ENCODE data around the gene GIT2. TPM values are rescaled to one million over a fixed set of nuclear protein-coding genes. Genes with fewer than 3 reads are reported as not detected.
A peak's percentile ranks its signal among the peaks of the same experiment; 100 is the strongest.

The GIT2 gene
- total and polyA plus RNA-seq, 10 donors: 26.5 to 169 (median 121) TPM

- H3K36me3 ChIP-seq: peaks cover 4 to 100% (median 80%) of the 10 kb centered on the region in 6 donors
- no peak for DNase-seq
- peak overlapping the region in 4 of 8 donors; percentile 53 to 72 (median 58) for H3K27ac ChIP-seq
- H3K4me3 ChIP-seq: no peak overlapping the region
- no peak for TF ChIP-seq POLR2AphosphoS5 (IDR thresholded peaks at IDR 0.05)
- no peak for TF ChIP-seq CTCF (IDR thresholded peaks at IDR 0.05 in 8 of 11, conservative IDR thresholded peaks at IDR 0.05 in 3 of 11)
- no peak for TF ChIP-seq POLR2A (IDR thresholded peaks at IDR 0.05)
- WGBS, 5 donors: 92 to 98% (median 97%) methylated on average over 8 of the region's 8 CpGs
- intact Hi-C loops (cut with DNase I; ENCODE audit: low total_unique reads): no loop called here
- H3K9me3 ChIP-seq: no peaks in the 10 kb centered on the region
- H3K4me1 ChIP-seq: peaks cover 3 to 35% (median 23%) of the 10 kb centered on the region in 6 donors
- no peaks in the 10 kb centered on the region for H3K27me3 ChIP-seq (replicated peaks in 1 of 7)
Measured at GRCh38 chr12:109968801-109969200, 27.4 kb downstream of the GIT2 start.

- peaks cover 4 to 100% (median 83%) of the 10 kb centered on the region in 6 donors for H3K36me3 ChIP-seq
- no peak overlapping the region for H3K4me3 ChIP-seq
- WGBS, 5 donors: 69 to 84% (median 73%) methylated on average over 2 of the region's 2 CpGs
- no peaks in the 10 kb centered on the region for H3K27me3 ChIP-seq (replicated peaks in 1 of 7)
- H3K27ac ChIP-seq: peak overlapping the region in 7 of 8 donors; percentile 9 to 72 (median 53)
- intact Hi-C loops (cut with DNase I; ENCODE audit: low total_unique reads): no loop called here
- no peak for TF ChIP-seq POLR2A (IDR thresholded peaks at IDR 0.05)
- no peak for TF ChIP-seq CTCF (IDR thresholded peaks at IDR 0.05 in 8 of 11, conservative IDR thresholded peaks at IDR 0.05 in 3 of 11)
- no peak for TF ChIP-seq POLR2AphosphoS5 (IDR thresholded peaks at IDR 0.05)
- no peak for DNase-seq
- H3K4me1 ChIP-seq: peaks cover 2 to 34% (median 22%) of the 10 kb centered on the region in 6 donors
- no peaks in the 10 kb centered on the region for H3K9me3 ChIP-seq
Measured at GRCh38 chr12:109968032-109968420, 28.1 kb downstream of the GIT2 start.

DNA sequence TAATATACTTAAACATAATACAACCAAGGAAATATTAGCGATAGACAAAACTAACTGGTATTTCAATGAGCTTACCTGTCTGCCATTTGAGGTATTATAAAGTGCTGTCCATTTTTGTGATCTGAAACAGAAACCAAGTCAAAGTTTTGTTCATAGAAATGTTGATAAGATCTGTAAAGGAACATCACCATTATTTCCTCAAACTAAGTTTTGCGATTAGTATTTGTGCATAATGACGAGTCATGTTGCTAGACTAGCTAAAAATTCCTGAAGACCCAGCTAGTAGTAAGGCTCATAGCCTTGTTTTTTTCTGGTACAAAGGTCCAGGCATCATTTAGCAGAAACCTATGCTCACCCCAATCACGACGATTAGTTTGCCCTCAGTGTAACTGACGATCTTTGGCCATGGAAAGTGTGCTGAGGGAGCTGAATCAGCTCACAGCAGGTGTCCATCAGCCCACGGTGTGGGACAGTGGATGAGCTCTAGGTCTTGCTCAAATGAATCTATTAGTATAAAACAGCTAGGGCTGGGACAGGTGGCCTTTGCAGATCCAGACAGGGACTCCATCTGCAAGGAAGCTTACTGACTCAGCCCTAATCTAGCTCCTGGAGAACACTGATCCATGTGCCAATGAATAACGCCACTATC lies 28.7 kb downstream of the GIT2 start:
- no peak for DNase-seq

More for the DNA sequence above, 28.7 kb downstream of the GIT2 start:
- Histone ChIP-seq H3K27me3 (replicated peaks in 1 of 7) (no peaks in the 10 kb centered on the region), H3K27ac (peak overlapping the region in 7 of 8 donors; percentile 9 to 72 (median 53)), H3K4me3 (no peak overlapping the region), H3K9me3 (no peaks in the 10 kb centered on the region), H3K36me3 (peaks cover 4 to 100% (median 83%) of the 10 kb centered on the region in 6 donors), H3K4me1 (peaks cover 0 to 34% (median 20%) of the 10 kb centered on the region in 6 donors)
- 67 to 80% (median 74%) methylated on average over 8 of the region's 8 CpGs for WGBS, 5 donors
- TF ChIP-seq POLR2A (IDR thresholded peaks at IDR 0.05) (no peak), CTCF (IDR thresholded peaks at IDR 0.05 in 8 of 11, conservative IDR thresholded peaks at IDR 0.05 in 3 of 11) (no peak), POLR2AphosphoS5 (IDR thresholded peaks at IDR 0.05) (no peak)
- intact Hi-C loops (cut with DNase I; ENCODE audit: low total_unique reads): no loop called here

Measured in spleen (tissue), 11 donors.